Measurements from ENCODE around the gene CLASP1. TPM values are rescaled to one million over a fixed set of nuclear protein-coding genes. Genes with fewer than 3 reads are reported as not detected.
"Not testable (repeated sequence)": the region's sequence is repeated elsewhere in the genome, so short reads cannot be mapped to it uniquely, and the experiment has no call there.

Gene CLASP1
- total RNA-seq, 1 experiment from 2014 or later = 26.1 TPM

- DNase-seq (ENCODE audit: low read depth) = peak; percentile 15
Observed at GRCh38 chr2:121505005-121505404, 144.3 kb downstream of the CLASP1 start.

GRCh38 chr2:121504316-121504715 lies 144.9 kb downstream of the CLASP1 start:
- no peak for DNase-seq (ENCODE audit: low read depth)

DNA sequence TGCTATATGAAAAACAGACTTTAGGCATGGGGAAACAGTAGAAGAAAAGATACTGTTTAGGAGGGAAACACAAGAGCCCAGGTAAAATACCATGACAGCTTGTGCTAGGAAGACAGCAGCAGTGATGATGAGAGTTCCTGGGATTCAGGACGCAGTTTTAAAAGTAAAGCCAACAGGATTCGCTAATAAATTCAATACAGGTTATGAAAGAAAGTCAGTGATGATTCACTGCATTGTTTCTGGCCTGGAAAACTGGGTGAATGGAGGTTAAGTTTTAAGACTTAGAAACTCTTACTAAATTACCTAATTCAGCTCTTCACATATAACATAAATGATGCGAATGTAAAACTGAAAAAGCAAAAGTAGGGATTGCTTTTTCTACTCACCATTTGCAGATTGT lies 146.5 kb downstream of the CLASP1 start:
- DNase-seq (ENCODE audit: low read depth) = no peak

DNA sequence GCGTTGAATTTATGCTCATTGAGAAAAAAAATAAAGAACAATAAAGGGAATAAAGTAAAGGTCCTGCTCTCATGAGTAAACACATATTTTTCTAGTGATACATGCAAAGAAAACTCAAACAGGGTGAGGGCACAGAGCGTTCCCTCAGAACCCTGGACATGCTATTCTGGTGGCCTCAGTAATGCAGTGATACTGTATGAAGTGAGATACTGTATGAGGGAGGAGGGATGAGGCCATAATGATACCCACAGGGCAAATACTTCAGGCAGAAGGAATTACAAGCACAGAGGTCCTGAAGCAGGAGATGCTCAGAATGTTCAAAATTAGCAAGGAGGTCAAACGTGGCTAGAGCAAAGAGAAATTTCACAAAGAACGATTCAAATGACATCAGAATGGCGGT lies 147.0 kb downstream of the CLASP1 start:
- peak; percentile 38 for DNase-seq (ENCODE audit: low read depth)

DNA sequence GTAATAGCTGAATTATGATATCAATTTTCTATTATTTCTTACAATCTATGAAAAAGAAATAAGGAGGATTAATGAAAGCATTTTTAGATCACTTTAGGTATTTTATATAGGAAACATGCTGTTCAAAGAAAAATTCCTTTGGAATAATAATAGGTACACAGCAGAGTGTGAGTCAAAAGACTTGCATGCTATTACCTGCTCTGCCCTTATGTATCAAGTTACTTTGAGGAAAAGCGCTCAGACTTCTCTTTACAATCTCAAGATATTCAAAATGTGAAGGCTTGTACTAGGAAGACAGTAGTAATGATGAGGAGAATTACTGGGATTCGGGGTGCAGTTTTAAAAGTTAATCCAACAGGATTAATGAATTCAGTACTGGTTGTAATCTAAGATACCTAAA lies 147.7 kb downstream of the CLASP1 start:
- no peak for DNase-seq (ENCODE audit: low read depth)

DNA sequence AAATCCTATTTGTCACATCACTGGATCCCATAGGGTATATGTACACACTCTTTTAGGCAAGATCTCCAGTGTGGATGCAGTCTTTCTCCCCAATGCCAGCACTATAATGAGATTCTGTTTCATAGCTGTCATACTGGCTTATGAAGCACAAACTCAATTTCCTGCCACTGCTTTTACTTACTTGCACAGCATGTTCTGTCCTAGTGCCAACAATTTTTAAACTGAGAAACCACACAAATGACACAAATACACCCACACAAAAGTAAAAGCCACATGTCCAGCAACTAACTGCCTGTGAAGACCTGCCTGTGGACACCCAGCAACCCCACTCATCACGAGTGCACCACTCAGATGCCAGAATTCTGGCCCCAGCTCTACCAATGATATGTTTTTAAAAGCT lies 148.2 kb downstream of the CLASP1 start:
- peak; percentile 48 for DNase-seq (ENCODE audit: low read depth)

DNA sequence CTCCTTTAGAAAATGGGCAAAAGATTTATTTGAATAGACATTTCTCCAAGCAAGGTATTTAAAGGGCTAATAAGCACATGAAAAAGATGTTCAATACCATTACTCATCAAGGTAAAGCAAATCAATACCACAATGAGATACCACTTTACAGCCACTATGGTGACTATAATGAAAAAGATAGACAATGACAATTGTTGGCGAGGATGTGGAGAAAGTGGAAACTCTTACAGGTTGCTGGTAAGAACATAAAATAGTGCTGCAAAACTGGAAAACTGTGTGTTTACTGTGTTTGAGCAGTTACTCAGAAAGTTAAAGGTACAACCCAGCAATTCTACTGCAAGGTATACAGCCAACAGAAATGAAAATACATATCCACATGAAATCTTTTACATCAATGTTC lies 150.5 kb downstream of the CLASP1 start:
- DNase-seq (ENCODE audit: low read depth) = no peak

DNA sequence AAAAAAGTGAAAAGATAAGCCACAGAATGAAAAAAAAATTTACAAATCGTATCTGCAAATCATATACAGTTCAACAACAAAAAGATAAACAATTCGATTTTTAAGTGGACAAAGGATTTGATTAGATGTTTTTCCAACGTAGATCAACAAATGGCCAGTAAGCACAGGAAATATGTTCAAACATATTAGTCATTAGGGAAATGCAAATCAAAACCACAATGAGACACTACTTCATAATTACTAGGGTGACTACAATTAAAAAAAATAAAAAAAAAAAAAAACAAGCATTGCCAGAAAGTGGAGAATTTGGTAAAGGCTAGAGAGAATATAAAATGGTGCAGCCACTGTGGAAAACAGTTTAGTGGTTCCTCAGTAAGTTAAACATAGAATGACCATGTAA lies 156.9 kb downstream of the CLASP1 start:
- no peak for DNase-seq (ENCODE audit: low read depth)

- no peak for DNase-seq (ENCODE audit: low read depth)
Observed at GRCh38 chr2:121491518-121491917, 157.7 kb downstream of the CLASP1 start.

DNA sequence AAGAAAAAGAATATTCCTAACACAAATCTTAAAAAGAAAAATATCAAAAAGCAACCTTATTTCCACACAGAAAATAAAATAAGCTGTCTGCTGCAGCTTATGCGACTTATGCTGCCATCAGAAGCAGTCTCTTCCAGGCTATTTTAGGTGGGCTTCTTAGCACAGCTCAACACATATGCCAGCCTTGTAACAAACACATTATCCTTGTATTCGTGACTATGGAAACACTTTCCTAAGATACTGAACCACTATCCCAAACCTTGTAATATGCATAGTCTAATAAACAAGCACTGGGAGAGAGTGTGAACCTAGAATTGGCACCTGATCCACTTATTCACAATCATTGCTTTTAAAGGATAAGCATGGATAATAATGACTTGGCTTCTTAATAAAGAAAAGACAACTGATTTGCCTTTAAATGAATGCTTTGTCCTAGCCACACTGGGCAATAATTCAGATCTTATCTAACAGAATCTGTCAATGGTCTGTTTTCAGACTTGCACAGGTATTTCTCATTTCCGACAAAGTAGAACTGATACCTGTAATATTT lies 158.6 kb downstream of the CLASP1 start:
- DNase-seq (ENCODE audit: low read depth) = no peak

GRCh38 chr2:121489911-121490583 lies 159.2 kb downstream of the CLASP1 start:
- DNase-seq (ENCODE audit: low read depth) = no peak

DNA sequence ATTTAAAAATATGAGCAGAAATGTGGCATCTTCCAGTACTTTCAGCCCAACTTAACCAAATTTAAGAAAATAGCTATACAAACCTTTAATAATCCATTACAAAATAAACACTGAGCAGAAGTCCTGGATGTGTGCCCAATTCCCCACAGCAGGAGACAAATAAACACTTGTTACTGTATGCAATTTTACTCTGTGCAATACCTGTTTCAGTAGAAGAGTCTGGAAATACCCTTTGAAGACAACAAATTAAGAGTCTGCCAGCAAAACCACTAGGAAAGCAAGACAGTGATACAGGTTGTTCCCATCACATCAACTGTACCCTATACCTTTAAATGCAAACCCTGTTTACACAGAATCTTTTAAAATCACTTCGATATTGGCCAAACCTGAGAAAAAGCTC lies 160.0 kb downstream of the CLASP1 start:
- DNase-seq (ENCODE audit: low read depth) = no peak

GRCh38 chr2:121486191-121486790 lies 163.0 kb downstream of the CLASP1 start:
- no peak for DNase-seq (ENCODE audit: low read depth)

DNA sequence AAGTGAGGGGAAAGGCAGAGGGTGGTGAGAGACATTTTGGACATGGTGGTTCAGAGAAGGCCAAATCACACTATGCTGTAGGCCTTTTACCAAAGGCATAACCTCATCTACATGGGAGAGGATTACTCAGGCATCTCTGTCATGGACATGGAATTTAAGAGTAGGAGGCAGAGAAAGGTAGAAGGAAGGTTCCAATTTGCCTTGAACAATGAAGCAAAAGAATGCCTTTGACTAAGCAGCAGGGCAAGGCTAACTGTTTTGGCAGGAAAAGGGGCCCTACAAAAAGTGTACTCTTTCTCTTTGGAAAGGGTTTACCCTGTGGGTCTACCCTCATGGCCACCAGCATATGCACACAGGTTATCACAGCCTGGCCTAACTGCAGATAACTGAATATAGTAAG lies 164.2 kb downstream of the CLASP1 start:
- peak; percentile 25 for DNase-seq (ENCODE audit: low read depth)

GRCh38 chr2:121483846-121484245 lies 165.4 kb downstream of the CLASP1 start:
- DNase-seq (ENCODE audit: low read depth) = no peak

DNA sequence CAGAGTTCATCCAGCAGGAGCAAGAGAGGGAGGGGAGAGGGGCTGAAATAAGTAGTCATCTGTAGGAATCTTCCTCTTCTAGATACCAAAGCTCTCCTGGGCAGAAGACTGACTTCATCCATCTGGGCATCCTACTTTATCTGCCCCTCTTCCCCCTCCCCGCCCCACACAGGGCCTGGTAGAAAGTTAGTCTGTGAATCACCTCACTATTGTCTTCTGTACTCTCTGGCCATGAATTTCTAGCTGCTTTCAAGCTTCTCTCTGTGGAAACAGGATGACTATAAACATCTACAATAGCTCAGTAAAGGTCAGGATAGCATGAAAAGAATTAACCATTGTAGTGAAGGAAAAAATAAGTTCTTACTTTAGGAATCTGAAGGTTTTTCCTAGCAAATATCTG lies 166.2 kb downstream of the CLASP1 start:
- no peak for DNase-seq (ENCODE audit: low read depth)

- DNase-seq (ENCODE audit: low read depth) = peak; percentile 81
Observed at GRCh38 chr2:121480826-121481225, 168.4 kb downstream of the CLASP1 start.

DNA sequence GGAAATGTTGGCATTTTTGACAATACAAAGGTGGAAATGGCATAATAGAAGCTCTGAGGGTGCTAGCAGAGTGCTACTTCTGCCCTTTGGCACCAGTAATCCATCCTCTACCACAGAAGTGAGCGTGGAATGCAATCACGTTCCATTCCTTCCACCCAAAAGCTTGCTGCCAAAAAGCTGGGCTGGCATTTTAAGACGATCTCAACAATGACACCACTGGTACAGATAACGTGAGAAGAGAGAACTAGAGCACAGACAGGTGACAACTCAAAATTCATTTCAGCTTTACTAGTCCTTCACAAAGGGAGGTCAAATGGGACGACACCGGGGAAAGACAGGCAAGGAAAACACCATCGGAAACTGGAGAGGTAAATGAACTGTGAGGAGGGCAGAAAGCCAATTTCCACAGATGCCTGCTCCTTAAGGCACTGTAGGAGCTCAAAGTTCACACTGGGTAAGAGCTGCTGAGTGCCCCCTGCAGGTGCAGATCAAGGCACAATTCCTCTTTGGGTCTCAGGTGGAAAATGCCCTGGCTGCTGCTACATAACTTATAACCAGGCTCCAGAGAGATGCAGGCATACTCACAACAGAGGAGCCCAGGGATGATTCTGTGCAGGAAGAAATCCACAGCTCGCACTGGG lies 169.3 kb downstream of the CLASP1 start:
- no peak for DNase-seq (ENCODE audit: low read depth)

DNA sequence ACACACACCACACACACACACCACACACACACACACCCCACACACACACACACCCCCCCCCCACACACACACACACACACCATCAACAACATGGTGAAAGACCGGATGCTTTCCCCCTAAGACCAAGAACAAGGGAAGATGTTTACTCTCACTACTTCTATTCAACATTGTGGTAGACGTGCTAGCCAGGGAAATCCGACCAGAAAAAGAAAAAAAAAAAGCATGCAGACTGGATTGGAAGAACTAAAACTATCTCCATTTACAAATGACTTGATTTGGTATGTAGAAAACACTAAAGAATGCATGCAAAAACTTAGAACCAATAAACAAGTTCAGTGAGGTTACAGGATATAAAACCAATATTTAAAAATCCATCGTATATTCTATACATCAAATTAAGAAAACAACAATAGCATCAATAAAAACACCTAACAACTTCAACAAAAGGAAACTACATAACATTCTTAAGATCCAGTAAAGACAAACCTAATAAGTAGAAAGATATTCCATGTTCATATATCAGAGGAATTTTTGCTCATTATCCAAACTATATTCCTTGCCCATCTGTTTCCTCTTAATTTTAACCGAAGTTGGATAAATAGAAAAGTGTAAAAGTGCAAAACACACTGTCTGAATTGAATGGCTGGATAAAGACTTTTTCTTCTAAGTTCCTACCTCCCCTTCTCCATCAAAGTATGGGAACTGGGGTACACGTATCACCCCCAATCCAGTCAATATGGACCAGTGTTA lies 170.1 kb downstream of the CLASP1 start:
- DNase-seq (ENCODE audit: low read depth) = no peak

DNA sequence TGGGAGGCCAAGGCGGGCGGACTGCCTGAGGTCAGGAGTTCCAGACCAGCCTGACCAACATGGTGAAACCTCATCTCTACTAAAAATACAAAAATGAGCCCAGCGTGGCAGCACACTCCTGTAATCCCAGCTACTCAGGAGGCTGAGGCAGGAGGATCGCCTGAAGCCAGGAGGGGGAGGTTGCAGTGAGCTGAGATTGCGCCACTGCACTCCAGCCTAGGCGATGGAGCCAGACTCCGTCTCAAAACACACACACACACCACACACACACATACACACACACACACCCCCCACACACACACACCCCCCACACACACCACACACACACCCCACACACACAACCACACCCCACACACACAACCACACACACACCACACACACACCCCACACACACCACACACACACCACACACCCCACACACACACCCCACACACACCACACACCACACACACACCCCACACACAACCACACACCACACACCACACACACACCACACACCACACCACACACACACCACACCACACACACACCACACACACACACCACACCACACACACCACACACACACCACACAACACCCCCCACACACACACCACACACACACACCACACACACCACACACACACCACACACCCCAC lies 170.8 kb downstream of the CLASP1 start:
- not testable (repeated sequence) for DNase-seq (ENCODE audit: low read depth)

- DNase-seq (ENCODE audit: low read depth) = no peak
Observed at GRCh38 chr2:121476684-121477083, 172.6 kb downstream of the CLASP1 start.
